Transverse colon (tissue), 4 donors: ENCODE data around the gene FBXL16. TPM values are rescaled to one million over a fixed set of nuclear protein-coding genes. Genes with fewer than 3 reads are reported as not detected.

Source experiments
- total RNA-seq, 4 donors: library from RNA; depleted of rRNA; stranded (reverse); fragments of >200 nt; gene quantifications; one replicate each; pipeline ENCODE4 v1.1.0, GENCODE V29; 2016

The FBXL16 gene
- total RNA-seq, 4 donors from 2014 or later, result 0.60 to 3.5 (median 1.6) TPM; not detected in 1

Other genes starting within 250 kb of the FBXL16 start
- gene CAPN15, start 178.1 kb downstream of the FBXL16 start, total RNA-seq, result 100 to 1,000 TPM; 108 to 388 (median 175) TPM
- gene PRR35, start 145.4 kb downstream of the FBXL16 start, total RNA-seq, result not detected
- under 1 TPM in 3 of 4 donors, not detected in 1; 0.55 to 0.75 (median 0.64) TPM for gene NHLRC4, start 138.8 kb downstream of the FBXL16 start, total RNA-seq
- gene PIGQ, start 135.8 kb downstream of the FBXL16 start, total RNA-seq, result 100 to 1,000 TPM in 1 of 4 donors, 10 to 100 TPM in 3; 37.4 to 115 (median 56.0) TPM
- 100 to 1,000 TPM in 2 of 4 donors, 10 to 100 TPM in 2; 54.8 to 111 (median 83.5) TPM for gene RAB40C, start 115.7 kb downstream of the FBXL16 start, total RNA-seq
- gene WFIKKN1, start 74.8 kb downstream of the FBXL16 start, total RNA-seq, result 10 to 100 TPM in 1 of 4 donors, 1 to 10 TPM in 3; 2.3 to 13.1 (median 4.2) TPM
- 10 to 100 TPM; 32.6 to 91.8 (median 86.7) TPM for gene METTL26, start 69.5 kb downstream of the FBXL16 start, total RNA-seq
- gene MCRIP2, start 64.0 kb downstream of the FBXL16 start, total RNA-seq, result 100 to 1,000 TPM; 158 to 267 (median 211) TPM
- gene WDR90, start 56.4 kb downstream of the FBXL16 start, total RNA-seq, result 100 to 1,000 TPM in 2 of 4 donors, 10 to 100 TPM in 2; 23.0 to 166 (median 90.2) TPM
- 100 to 1,000 TPM; 133 to 386 (median 259) TPM for gene RHOT2, start 37.7 kb downstream of the FBXL16 start, total RNA-seq
- 10 to 100 TPM in 2 of 4 donors, 1 to 10 TPM in 2; 1.8 to 39.3 (median 8.1) TPM for gene RHBDL1, start 30.1 kb downstream of the FBXL16 start, total RNA-seq
- gene STUB1, start 25.4 kb downstream of the FBXL16 start, total RNA-seq, result 100 to 1,000 TPM in 3 of 4 donors, 10 to 100 TPM in 1; 51.9 to 190 (median 134) TPM
- 100 to 1,000 TPM in 1 of 4 donors, 10 to 100 TPM in 3; 40.0 to 261 (median 58.6) TPM for gene JMJD8, start 21.5 kb downstream of the FBXL16 start, total RNA-seq
- 10 to 100 TPM in 2 of 4 donors, 1 to 10 TPM in 2; 3.4 to 15.3 (median 10.0) TPM for gene WDR24, start 15.4 kb downstream of the FBXL16 start, total RNA-seq
- 10 to 100 TPM in 3 of 4 donors, 1 to 10 TPM in 1; 4.9 to 47.2 (median 35.2) TPM for gene METRN, start 9.3 kb upstream of the FBXL16 start, total RNA-seq
- gene ANTKMT, start 15.3 kb upstream of the FBXL16 start, total RNA-seq, result 10 to 100 TPM; 19.7 to 53.0 (median 38.2) TPM
- 10 to 100 TPM in 1 of 4 donors, 1 to 10 TPM in 1, under 1 TPM in 2; 0.40 to 24.3 (median 0.98) TPM for gene CCDC78, start 20.6 kb upstream of the FBXL16 start, total RNA-seq
- 10 to 100 TPM in 1 of 4 donors, 1 to 10 TPM in 3; 1.2 to 12.3 (median 5.5) TPM for gene HAGHL, start 21.3 kb upstream of the FBXL16 start, total RNA-seq
- gene CIAO3, start 35.2 kb upstream of the FBXL16 start, total RNA-seq, result 100 to 1,000 TPM in 2 of 4 donors, 10 to 100 TPM in 2; 59.1 to 346 (median 102) TPM
- gene MSLN, start 54.9 kb upstream of the FBXL16 start, total RNA-seq, result 10 to 100 TPM in 2 of 4 donors, 1 to 10 TPM in 1, not detected in 1; 4.9 to 21.2 (median 10.3) TPM
- gene RPUSD1, start 82.6 kb upstream of the FBXL16 start, total RNA-seq, result 10 to 100 TPM; 16.1 to 71.4 (median 24.8) TPM
- gene CHTF18, start 82.8 kb upstream of the FBXL16 start, total RNA-seq, result 10 to 100 TPM in 2 of 4 donors, 1 to 10 TPM in 2; 4.6 to 33.4 (median 12.9) TPM
- gene GNG13, start 94.9 kb upstream of the FBXL16 start, total RNA-seq, result under 1 TPM in 1 of 4 donors, not detected in 3; 0.48 TPM